HEK293 (cell line): Measurements from ENCODE around the gene ASPSCR1.

Experiments
- CTCF ChIA-PET: fragments of 350-600 bp; formaldehyde crosslinking; extraction: SDS; loops from one replicate; lab custom pipeline; 2021; ENCODE audit warnings: antibody characterized with exemption; lab: Yijun Ruan, JAX
- POLR2A ChIA-PET: fragments of 300-600 bp; formaldehyde crosslinking; extraction: SDS; loops from one replicate; lab custom pipeline; 2020; ENCODE audit warnings: antibody characterized with exemption, inconsistent platforms; lab: Yijun Ruan, JAX
- H3K27ac ChIP-seq: fragments of 200-500 bp; sonication (Bioruptor generic); 2 replicates; pipeline ENCODE4 v1.5.1; 2014; ENCODE audit warnings: low read depth, low read length, control low read depth, inconsistent platforms; ENCODE audit errors: extremely low read depth
- H3K36me3 ChIP-seq, 2 experiments: fragments of 200-500 bp in 1 of 2; sonication (Bioruptor generic) in 1 of 2; 1 replicate in 1 of 2; 2 replicates in 1 of 2; pipeline ENCODE4 v1.5.1; 2014 to 2017; ENCODE audit warnings: inconsistent platforms in 2 of 2, low read length in 2 of 2; ENCODE audit not compliant: control insufficient read depth in 2 of 2, insufficient read depth in 1 of 2
- H3K4me1 ChIP-seq: fragments of 200-500 bp; sonication (Bioruptor generic); 2 replicates; pipeline ENCODE4 v1.5.1; 2014; ENCODE audit warnings: mild to moderate bottlenecking, low read length, inconsistent platforms; ENCODE audit not compliant: control insufficient read depth, insufficient read depth
- H3K4me3 ChIP-seq: 2 replicates; pipeline ENCODE4 v1.5.1; 2011; ENCODE audit warnings: low read depth, mild to moderate bottlenecking, control low read depth, low read length, moderate library complexity
- H3K9me3 ChIP-seq: fragments of 200-500 bp; sonication (Bioruptor generic); 2 replicates; pipeline ENCODE4 v1.5.1; 2014; ENCODE audit warnings: low read depth, low read length, inconsistent platforms; ENCODE audit not compliant: control insufficient read depth, insufficient read depth
- GLIS2 ChIP-seq: fragments of 450-650 bp; formaldehyde crosslinking; IDR thresholded peaks from 2 replicates; pipeline ENCODE4 v1.5.1; 2016; ENCODE audit warnings: missing biosample characterization, missing genetic modification characterization
- HOXD13 ChIP-seq: sonication (generic); formaldehyde crosslinking; IDR thresholded peaks from 2 replicates; pipeline ENCODE4 v1.8.0; 2022; ENCODE audit warnings: missing genetic modification reagents, borderline replicate concordance
- KLF8 ChIP-seq: fragments of 450-650 bp; formaldehyde crosslinking; IDR thresholded peaks from 2 replicates; pipeline ENCODE4 v1.5.1; 2016; ENCODE audit warnings: missing biosample characterization, missing genetic modification characterization
- MYNN ChIP-seq: fragments of 450-650 bp; formaldehyde crosslinking; IDR thresholded peaks from 2 replicates; pipeline ENCODE4 v1.5.1; 2016; ENCODE audit warnings: missing biosample characterization, missing genetic modification characterization, borderline replicate concordance
- OSR2 ChIP-seq: fragments of 450-650 bp; formaldehyde crosslinking; IDR thresholded peaks from 2 replicates; pipeline ENCODE4 v1.5.1; 2016; ENCODE audit warnings: missing biosample characterization, missing genetic modification characterization
- ZBTB17 ChIP-seq: fragments of 450-650 bp; formaldehyde crosslinking; IDR thresholded peaks from 2 replicates; pipeline ENCODE4 v1.5.1; 2016; ENCODE audit warnings: missing biosample characterization, missing genetic modification characterization
- ZBTB21 ChIP-seq: fragments of 450-650 bp; formaldehyde crosslinking; IDR thresholded peaks from 2 replicates; pipeline ENCODE4 v1.5.1; 2017; ENCODE audit warnings: missing biosample characterization, missing genetic modification characterization
- ZBTB48 ChIP-seq: fragments of 450-650 bp; formaldehyde crosslinking; IDR thresholded peaks from 2 replicates; pipeline ENCODE4 v1.5.1; 2016; ENCODE audit warnings: missing biosample characterization, missing genetic modification characterization
- ZNF16 ChIP-seq: fragments of 450-650 bp; formaldehyde crosslinking; IDR thresholded peaks from 2 replicates; pipeline ENCODE4 v1.5.1; 2016; ENCODE audit warnings: low read depth, missing biosample characterization, missing genetic modification characterization
- ZNF169 ChIP-seq: fragments of 450-650 bp; formaldehyde crosslinking; IDR thresholded peaks from 2 replicates; pipeline ENCODE4 v1.5.1; 2016; ENCODE audit warnings: missing biosample characterization, missing genetic modification characterization
- ZNF223 ChIP-seq: fragments of 450-650 bp; formaldehyde crosslinking; IDR thresholded peaks from 2 replicates; pipeline ENCODE4 v1.5.1; 2016; ENCODE audit warnings: missing biosample characterization, missing genetic modification characterization
- ZNF23 ChIP-seq: fragments of 450-650 bp; formaldehyde crosslinking; IDR thresholded peaks from 2 replicates; pipeline ENCODE4 v1.5.1; 2016; ENCODE audit warnings: missing biosample characterization, missing genetic modification characterization, borderline replicate concordance
- ZNF24 ChIP-seq: fragments of 450-650 bp; formaldehyde crosslinking; IDR thresholded peaks from 2 replicates; pipeline ENCODE4 v1.5.1; 2016; ENCODE audit warnings: missing biosample characterization, missing genetic modification characterization
- ZNF350 ChIP-seq: fragments of 450-650 bp; formaldehyde crosslinking; IDR thresholded peaks from 2 replicates; pipeline ENCODE4 v1.5.0; 2017; ENCODE audit warnings: missing biosample characterization, mild to moderate bottlenecking, missing genetic modification characterization
- ZNF423 ChIP-seq: fragments of 450-650 bp; formaldehyde crosslinking; IDR thresholded peaks from 2 replicates; pipeline ENCODE4 v1.5.1; 2016; ENCODE audit warnings: missing biosample characterization, missing genetic modification characterization
- ZNF585B ChIP-seq: fragments of 450-650 bp; formaldehyde crosslinking; IDR thresholded peaks from 2 replicates; pipeline ENCODE4 v1.5.1; 2016; ENCODE audit warnings: missing biosample characterization, missing genetic modification characterization
- ZNF707 ChIP-seq: fragments of 450-650 bp; formaldehyde crosslinking; IDR thresholded peaks from 2 replicates; pipeline ENCODE4 v1.5.1; 2016; ENCODE audit warnings: missing biosample characterization, missing genetic modification characterization
- ZNF785 ChIP-seq: fragments of 450-650 bp; formaldehyde crosslinking; IDR thresholded peaks from 2 replicates; pipeline ENCODE4 v1.5.1; 2016; ENCODE audit warnings: missing biosample characterization, missing genetic modification characterization
- ZNF792 ChIP-seq: fragments of 450-650 bp; formaldehyde crosslinking; IDR thresholded peaks from 2 replicates; pipeline ENCODE4 v1.5.1; 2016; ENCODE audit warnings: missing biosample characterization, missing genetic modification characterization
- ZSCAN30 ChIP-seq: fragments of 450-650 bp; IDR thresholded peaks from 2 replicates; pipeline ENCODE4 v1.5.1; 2018; ENCODE audit warnings: missing biosample characterization, mild to moderate bottlenecking, missing genetic modification characterization, moderate library complexity
- ZXDB ChIP-seq: fragments of 450-650 bp; formaldehyde crosslinking; IDR thresholded peaks from 2 replicates; pipeline ENCODE4 v1.5.1; 2016; ENCODE audit warnings: missing biosample characterization, missing genetic modification characterization
- TF ChIP-seq, protein P1 (sequence below): fragments of 450-650 bp; formaldehyde crosslinking; IDR thresholded peaks from 2 replicates; pipeline ENCODE4 v1.5.1; 2016; ENCODE audit warnings: missing biosample characterization, missing genetic modification characterization
- TF ChIP-seq, protein P2 (sequence below): fragments of 450-650 bp; formaldehyde crosslinking; IDR thresholded peaks from 2 replicates; pipeline ENCODE4 v1.5.1; 2017; ENCODE audit warnings: missing biosample characterization, missing genetic modification characterization
- TF ChIP-seq, protein P3 (sequence below): fragments of 450-650 bp; formaldehyde crosslinking; IDR thresholded peaks from 2 replicates; pipeline ENCODE4 v1.5.1; 2016; ENCODE audit warnings: missing biosample characterization, missing genetic modification characterization
- TF ChIP-seq, protein P4 (sequence below): fragments of 450-650 bp; formaldehyde crosslinking; IDR thresholded peaks from 2 replicates; pipeline ENCODE4 v1.5.1; 2016; ENCODE audit warnings: missing biosample characterization, missing genetic modification characterization
- TF ChIP-seq, protein P5 (sequence below): fragments of 450-650 bp; formaldehyde crosslinking; IDR thresholded peaks from 2 replicates; pipeline ENCODE4 v1.5.1; 2016; ENCODE audit warnings: missing biosample characterization, missing genetic modification characterization

ASPSCR1 gene

DNA sequence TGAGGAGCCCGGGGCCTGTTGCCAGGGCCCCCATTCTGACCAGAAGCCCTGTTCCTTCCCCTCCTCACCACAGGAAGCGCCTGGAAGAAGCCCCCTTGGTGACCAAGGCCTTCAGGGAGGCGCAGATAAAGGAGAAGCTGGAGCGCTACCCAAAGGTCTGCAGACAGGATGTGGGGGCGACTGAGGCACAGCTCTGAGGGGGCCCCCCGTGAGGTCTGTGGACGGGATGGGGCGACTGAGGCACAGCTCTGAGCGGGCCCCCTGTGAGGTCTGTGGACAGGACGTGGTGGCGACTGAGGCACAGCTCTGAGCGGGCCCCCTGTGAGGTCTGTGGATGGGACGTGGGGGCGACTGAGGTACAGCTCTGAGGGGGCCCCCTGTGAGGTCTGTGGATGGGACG, 32.0 kb downstream of the ASPSCR1 start (continued):
- TF ChIP-seq, protein P1, sequence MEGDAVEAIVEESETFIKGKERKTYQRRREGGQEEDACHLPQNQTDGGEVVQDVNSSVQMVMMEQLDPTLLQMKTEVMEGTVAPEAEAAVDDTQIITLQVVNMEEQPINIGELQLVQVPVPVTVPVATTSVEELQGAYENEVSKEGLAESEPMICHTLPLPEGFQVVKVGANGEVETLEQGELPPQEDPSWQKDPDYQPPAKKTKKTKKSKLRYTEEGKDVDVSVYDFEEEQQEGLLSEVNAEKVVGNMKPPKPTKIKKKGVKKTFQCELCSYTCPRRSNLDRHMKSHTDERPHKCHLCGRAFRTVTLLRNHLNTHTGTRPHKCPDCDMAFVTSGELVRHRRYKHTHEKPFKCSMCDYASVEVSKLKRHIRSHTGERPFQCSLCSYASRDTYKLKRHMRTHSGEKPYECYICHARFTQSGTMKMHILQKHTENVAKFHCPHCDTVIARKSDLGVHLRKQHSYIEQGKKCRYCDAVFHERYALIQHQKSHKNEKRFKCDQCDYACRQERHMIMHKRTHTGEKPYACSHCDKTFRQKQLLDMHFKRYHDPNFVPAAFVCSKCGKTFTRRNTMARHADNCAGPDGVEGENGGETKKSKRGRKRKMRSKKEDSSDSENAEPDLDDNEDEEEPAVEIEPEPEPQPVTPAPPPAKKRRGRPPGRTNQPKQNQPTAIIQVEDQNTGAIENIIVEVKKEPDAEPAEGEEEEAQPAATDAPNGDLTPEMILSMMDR (tag by site-specific recombination): no peak
- TF ChIP-seq HOXD13 (CRISPR knock-in tag) (no peak), ZNF223 (tag by site-specific recombination) (no peak), ZNF16 (tag by site-specific recombination) (no peak), ZBTB48 (no peak), ZNF707 (tag by site-specific recombination) (no peak), ZNF792 (tag by site-specific recombination) (no peak), ZNF23 (tag by site-specific recombination) (no peak), ZBTB21 (tag by site-specific recombination) (no peak)

DNA sequence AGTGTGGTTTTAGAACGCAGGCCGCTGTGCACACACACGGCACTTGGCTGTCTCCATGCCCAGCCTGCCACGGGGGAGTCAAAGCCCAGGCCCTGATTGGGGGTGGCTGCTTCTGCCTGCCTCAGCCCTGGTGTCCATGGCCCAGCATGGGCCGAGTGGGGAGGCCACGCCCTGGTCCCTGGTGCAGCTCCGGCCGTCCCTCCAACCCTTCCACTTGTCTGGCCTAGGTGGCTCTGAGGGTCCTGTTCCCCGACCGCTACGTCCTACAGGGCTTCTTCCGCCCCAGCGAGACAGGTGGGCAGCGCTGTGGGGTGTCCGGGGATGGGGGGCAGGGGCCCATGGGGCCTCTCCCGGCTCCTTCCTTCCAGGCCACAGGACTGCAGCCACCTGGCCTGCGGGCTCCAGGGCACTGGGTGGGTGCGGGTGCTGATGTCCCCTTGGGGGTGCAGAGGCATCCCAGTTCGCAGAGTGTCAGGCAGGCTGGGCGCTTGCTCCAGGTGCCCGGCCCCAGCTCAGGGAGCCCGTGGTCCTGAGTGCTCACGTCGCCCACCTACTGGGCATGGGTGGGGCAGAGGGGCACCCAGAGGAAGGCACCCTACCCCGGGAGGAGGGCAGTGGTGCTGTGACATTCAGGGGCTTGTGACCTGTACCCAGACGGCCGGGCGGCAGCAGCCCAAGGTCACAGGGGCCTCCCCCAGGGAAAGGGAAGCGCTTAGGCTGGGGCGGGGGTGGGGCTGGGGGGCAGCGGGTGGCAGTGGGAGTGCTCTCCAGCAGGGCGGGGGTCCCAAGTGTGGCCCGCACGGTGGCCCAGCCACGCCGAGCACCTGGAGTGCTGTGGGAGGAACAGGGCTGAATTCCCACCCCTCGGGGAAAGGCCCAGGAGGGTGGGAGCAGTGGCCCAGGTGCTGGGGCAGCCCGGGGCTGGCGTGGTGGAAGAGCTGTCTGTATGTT, 33.4 kb downstream of the ASPSCR1 start:
- ChIA-PET POLR2A (interaction anchor here (1.6 kb wide), 1 partner anchor 12 kb away, joined by 3 read pairs; the partner anchor contains the start of genes CENPX and LRRC45), CTCF (interaction anchor here (0.5 to 4.7 kb wide), 3 partner anchors 10 to 86 kb away, joined by 3 to 30 read pairs (median 3); no protein-coding TSS in a partner anchor)
- peaks cover 0 to 5% of the 10 kb centered on the region in 2 experiments; a peak in 1 of 3 replicates for H3K36me3 ChIP-seq
- no peak overlapping the region for H3K4me3 ChIP-seq
- H3K27ac ChIP-seq: no peak overlapping the region
- TF ChIP-seq ZNF24: no peak
- no peak for TF ChIP-seq KLF8 (tag by site-specific recombination)
- TF ChIP-seq GLIS2: peak; percentile 28; the same call in 1 of the 2 replicates
- no peak for TF ChIP-seq ZSCAN30 (tag by site-specific recombination)
- TF ChIP-seq ZNF169 (tag by site-specific recombination): no peak
- no peak for TF ChIP-seq MYNN
- TF ChIP-seq, protein P2, sequence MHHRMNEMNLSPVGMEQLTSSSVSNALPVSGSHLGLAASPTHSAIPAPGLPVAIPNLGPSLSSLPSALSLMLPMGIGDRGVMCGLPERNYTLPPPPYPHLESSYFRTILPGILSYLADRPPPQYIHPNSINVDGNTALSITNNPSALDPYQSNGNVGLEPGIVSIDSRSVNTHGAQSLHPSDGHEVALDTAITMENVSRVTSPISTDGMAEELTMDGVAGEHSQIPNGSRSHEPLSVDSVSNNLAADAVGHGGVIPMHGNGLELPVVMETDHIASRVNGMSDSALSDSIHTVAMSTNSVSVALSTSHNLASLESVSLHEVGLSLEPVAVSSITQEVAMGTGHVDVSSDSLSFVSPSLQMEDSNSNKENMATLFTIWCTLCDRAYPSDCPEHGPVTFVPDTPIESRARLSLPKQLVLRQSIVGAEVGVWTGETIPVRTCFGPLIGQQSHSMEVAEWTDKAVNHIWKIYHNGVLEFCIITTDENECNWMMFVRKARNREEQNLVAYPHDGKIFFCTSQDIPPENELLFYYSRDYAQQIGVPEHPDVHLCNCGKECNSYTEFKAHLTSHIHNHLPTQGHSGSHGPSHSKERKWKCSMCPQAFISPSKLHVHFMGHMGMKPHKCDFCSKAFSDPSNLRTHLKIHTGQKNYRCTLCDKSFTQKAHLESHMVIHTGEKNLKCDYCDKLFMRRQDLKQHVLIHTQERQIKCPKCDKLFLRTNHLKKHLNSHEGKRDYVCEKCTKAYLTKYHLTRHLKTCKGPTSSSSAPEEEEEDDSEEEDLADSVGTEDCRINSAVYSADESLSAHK: no peak
- TF ChIP-seq, protein P3, sequence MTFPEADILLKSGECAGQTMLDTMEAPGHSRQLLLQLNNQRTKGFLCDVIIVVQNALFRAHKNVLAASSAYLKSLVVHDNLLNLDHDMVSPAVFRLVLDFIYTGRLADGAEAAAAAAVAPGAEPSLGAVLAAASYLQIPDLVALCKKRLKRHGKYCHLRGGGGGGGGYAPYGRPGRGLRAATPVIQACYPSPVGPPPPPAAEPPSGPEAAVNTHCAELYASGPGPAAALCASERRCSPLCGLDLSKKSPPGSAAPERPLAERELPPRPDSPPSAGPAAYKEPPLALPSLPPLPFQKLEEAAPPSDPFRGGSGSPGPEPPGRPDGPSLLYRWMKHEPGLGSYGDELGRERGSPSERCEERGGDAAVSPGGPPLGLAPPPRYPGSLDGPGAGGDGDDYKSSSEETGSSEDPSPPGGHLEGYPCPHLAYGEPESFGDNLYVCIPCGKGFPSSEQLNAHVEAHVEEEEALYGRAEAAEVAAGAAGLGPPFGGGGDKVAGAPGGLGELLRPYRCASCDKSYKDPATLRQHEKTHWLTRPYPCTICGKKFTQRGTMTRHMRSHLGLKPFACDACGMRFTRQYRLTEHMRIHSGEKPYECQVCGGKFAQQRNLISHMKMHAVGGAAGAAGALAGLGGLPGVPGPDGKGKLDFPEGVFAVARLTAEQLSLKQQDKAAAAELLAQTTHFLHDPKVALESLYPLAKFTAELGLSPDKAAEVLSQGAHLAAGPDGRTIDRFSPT: peak; percentile 26; the same call in 1 of the 2 replicates
- TF ChIP-seq, protein P4, sequence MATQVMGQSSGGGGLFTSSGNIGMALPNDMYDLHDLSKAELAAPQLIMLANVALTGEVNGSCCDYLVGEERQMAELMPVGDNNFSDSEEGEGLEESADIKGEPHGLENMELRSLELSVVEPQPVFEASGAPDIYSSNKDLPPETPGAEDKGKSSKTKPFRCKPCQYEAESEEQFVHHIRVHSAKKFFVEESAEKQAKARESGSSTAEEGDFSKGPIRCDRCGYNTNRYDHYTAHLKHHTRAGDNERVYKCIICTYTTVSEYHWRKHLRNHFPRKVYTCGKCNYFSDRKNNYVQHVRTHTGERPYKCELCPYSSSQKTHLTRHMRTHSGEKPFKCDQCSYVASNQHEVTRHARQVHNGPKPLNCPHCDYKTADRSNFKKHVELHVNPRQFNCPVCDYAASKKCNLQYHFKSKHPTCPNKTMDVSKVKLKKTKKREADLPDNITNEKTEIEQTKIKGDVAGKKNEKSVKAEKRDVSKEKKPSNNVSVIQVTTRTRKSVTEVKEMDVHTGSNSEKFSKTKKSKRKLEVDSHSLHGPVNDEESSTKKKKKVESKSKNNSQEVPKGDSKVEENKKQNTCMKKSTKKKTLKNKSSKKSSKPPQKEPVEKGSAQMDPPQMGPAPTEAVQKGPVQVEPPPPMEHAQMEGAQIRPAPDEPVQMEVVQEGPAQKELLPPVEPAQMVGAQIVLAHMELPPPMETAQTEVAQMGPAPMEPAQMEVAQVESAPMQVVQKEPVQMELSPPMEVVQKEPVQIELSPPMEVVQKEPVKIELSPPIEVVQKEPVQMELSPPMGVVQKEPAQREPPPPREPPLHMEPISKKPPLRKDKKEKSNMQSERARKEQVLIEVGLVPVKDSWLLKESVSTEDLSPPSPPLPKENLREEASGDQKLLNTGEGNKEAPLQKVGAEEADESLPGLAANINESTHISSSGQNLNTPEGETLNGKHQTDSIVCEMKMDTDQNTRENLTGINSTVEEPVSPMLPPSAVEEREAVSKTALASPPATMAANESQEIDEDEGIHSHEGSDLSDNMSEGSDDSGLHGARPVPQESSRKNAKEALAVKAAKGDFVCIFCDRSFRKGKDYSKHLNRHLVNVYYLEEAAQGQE (tag by site-specific recombination): no peak
- TF ChIP-seq ZNF423: no peak
- TF ChIP-seq ZNF585B (tag by site-specific recombination): no peak
- TF ChIP-seq ZBTB17: no peak
- TF ChIP-seq OSR2 (tag by site-specific recombination): no peak
- TF ChIP-seq ZXDB (tag by site-specific recombination): no peak
- no peak for TF ChIP-seq ZNF350 (tag by site-specific recombination)
- TF ChIP-seq, protein P5, sequence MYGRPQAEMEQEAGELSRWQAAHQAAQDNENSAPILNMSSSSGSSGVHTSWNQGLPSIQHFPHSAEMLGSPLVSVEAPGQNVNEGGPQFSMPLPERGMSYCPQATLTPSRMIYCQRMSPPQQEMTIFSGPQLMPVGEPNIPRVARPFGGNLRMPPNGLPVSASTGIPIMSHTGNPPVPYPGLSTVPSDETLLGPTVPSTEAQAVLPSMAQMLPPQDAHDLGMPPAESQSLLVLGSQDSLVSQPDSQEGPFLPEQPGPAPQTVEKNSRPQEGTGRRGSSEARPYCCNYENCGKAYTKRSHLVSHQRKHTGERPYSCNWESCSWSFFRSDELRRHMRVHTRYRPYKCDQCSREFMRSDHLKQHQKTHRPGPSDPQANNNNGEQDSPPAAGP: no peak
- no peak for TF ChIP-seq ZNF785 (tag by site-specific recombination)
- no peaks in the 10 kb centered on the region for H3K9me3 ChIP-seq
- H3K4me1 ChIP-seq: no peaks in the 10 kb centered on the region
